Cerebellar nuclear complex (tissue), 1 donor: ENCODE measurements around the gene SLC8A2.

ENCODE experiments used
- DNase-seq, 2 experiments: peaks; one replicate each; lab custom pipeline; 2025; lab: John Stamatoyannopoulos, UW

The SLC8A2 gene

GRCh38 chr19:47430041-47430802 is 41.5 kb downstream of the SLC8A2 start:
- no peak for DNase-seq

GRCh38 chr19:47429140-47429793 is 42.4 kb downstream of the SLC8A2 start:
- DNase-seq: no peak

- peak; percentile 85 to 90 for DNase-seq
These were observed 43.4 kb downstream of the SLC8A2 start for GRCh38 chr19:47428177-47428894.

- DNase-seq: peak in 1 of 2 experiments; percentile 59
These were observed 44.2 kb downstream of the SLC8A2 start for GRCh38 chr19:47427241-47428176.

- no peak for DNase-seq
These were observed 48.4 kb downstream of the SLC8A2 start for GRCh38 chr19:47423203-47423882.

GRCh38 chr19:47422417-47423163 is 49.1 kb downstream of the SLC8A2 start:
- DNase-seq: no peak

GRCh38 chr19:47421844-47422395 is 49.8 kb downstream of the SLC8A2 start:
- DNase-seq: no peak

- DNase-seq: no peak
These were observed 50.4 kb downstream of the SLC8A2 start for GRCh38 chr19:47421244-47421786.

- no peak for DNase-seq
These were observed 51.9 kb downstream of the SLC8A2 start for GRCh38 chr19:47419789-47420188.

GRCh38 chr19:47419030-47419783 is 52.5 kb downstream of the SLC8A2 start, which contains the start of gene MEIS3:
Gene MEIS3 (minus strand): TSS chr19:47419527. CDS start chr19:47419081, 446 bp downstream.
- DNase-seq: no peak

- DNase-seq: no peak
These were observed 53.0 kb downstream of the SLC8A2 start for GRCh38 chr19:47418692-47419029.

GRCh38 chr19:47417746-47418691 is 53.7 kb downstream of the SLC8A2 start:
- DNase-seq: no peak

- DNase-seq: no peak
These were observed 54.5 kb downstream of the SLC8A2 start for GRCh38 chr19:47417107-47417745.

GRCh38 chr19:47416643-47416985 is 55.1 kb downstream of the SLC8A2 start:
- no peak for DNase-seq

- DNase-seq: no peak
These were observed 55.6 kb downstream of the SLC8A2 start for GRCh38 chr19:47415953-47416642.

- no peak for DNase-seq
These were observed 57.2 kb downstream of the SLC8A2 start for GRCh38 chr19:47414469-47414868.

GRCh38 chr19:47413941-47414340 is 57.8 kb downstream of the SLC8A2 start:
- no peak for DNase-seq
